NT2/D1 (cell line): ENCODE measurements around the gene GUCY1A1.

Source experiments
- SUZ12 ChIP-seq: IDR thresholded peaks from 2 replicates; pipeline ENCODE4 v1.6.1; 2011; ENCODE audit not compliant: insufficient read length, insufficient read depth; ENCODE audit errors: extremely low read depth
- YY1 ChIP-seq: IDR thresholded peaks from 2 replicates; pipeline ENCODE4 v1.6.1; 2011; ENCODE audit not compliant: insufficient read length, insufficient read depth
- ZNF274 ChIP-seq: IDR thresholded peaks from 2 replicates; pipeline ENCODE4 v1.6.1; 2011; ENCODE audit warnings: mild to moderate bottlenecking, low read depth, low read length

- no peak for TF ChIP-seq SUZ12
- no peak for TF ChIP-seq ZNF274
- no peak for TF ChIP-seq YY1
Observed at GRCh38 chr4:155735496-155735895, 68.8 kb downstream of the GUCY1A1 start.
